ENCODE measurements around the gene UCKL1. TPM values are rescaled to one million over a fixed set of nuclear protein-coding genes. Genes with fewer than 3 reads are reported as not detected.

The UCKL1 gene
- total RNA-seq, 3 donors from 2014 or later (not counting 1 experiment from before 2014, with no cell fraction given), result 49.9 to 58.1 (median 49.9) TPM

DNA sequence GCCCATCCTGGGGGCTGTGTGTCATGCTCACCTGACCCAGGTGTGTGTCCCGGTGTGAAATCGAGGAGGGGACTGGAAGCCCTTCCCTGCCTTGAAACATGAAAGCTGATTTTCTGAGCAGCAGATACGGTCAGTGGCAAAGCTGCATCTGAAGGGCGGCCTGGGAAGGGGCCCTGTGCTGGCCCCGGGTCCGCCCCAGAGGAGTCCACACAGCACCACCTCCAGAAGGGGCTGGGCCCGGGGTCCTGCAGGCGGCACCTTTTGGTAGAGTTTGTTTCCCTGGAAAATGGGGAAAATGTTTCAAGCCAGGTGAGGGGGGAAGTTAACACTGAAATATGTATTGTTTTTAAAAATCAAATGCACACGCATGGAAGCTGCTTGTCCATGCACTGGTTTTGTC is 20.8 kb downstream of the UCKL1 start:
- intact Hi-C loops (cut with micrococcal nuclease), result no loop called here

DNA sequence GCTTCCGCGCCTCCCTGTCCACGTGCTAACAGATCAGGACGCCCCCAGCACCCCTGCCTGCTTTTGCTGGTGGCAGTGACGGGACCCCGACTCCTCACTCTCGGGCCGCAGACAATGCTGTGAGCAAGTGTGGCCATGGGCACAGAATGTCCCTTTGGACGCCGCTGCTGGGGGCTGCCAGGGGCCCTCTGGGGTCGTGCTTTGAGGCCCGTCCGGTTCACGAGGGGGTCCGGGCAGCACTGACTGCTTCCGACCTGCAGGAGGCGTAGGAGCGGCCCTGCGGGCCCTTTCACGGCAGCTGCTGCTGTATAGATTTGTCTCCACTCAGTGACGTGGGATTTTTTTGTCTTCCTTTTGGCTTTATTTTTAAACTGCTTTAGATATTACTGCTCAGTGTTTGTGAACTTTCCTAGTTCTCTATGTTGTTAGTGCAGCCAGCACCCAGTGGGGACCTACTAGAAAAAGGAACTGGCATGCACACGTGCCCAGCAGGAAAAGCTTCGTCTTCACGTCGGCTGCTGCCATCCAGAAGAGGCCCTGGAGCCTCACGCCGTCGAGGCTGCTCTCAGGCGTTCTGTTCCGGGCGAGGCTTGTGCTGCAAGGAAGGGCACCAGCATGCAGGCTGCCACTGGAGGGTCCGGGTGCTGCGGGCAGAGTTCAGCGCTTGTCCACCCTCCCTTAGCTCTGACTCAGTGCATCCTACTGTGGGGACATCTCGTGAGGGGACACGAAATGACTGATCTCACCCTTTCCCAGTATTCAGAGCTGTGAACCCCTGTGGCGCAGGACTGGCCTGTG is 21.7 kb downstream of the UCKL1 start:
- intact Hi-C loops (cut with micrococcal nuclease), result no loop called here
- H3K9me3 Mint-ChIP-seq, result no peaks in the 10 kb centered on the region

More for the DNA sequence above, 20.8 kb downstream of the UCKL1 start:
- WGBS (ENCODE audit: insufficient coverage), result 96% methylated on average over 9 of the region's 9 CpGs
- no peak overlapping the region for H3K4me3 ChIP-seq (ENCODE audit: low read length)
- H3K9me3 ChIP-seq (ENCODE audit: control insufficient read depth, insufficient read depth, low read length), result no peaks in the 10 kb centered on the region
- H3K27me3 Mint-ChIP-seq (ENCODE audit: low read depth in 2 of 2), result no peaks in the 10 kb centered on the region
- H3K27ac ChIP-seq (ENCODE audit: low read length), result no peak overlapping the region
- no peak overlapping the region for H3K27ac Mint-ChIP-seq
- H3K4me1 ChIP-seq (ENCODE audit: control insufficient read depth, insufficient read depth, low read length), result peaks cover 3% of the 10 kb centered on the region
- ATAC-seq, result no peak
- TF ChIP-seq, protein P1, sequence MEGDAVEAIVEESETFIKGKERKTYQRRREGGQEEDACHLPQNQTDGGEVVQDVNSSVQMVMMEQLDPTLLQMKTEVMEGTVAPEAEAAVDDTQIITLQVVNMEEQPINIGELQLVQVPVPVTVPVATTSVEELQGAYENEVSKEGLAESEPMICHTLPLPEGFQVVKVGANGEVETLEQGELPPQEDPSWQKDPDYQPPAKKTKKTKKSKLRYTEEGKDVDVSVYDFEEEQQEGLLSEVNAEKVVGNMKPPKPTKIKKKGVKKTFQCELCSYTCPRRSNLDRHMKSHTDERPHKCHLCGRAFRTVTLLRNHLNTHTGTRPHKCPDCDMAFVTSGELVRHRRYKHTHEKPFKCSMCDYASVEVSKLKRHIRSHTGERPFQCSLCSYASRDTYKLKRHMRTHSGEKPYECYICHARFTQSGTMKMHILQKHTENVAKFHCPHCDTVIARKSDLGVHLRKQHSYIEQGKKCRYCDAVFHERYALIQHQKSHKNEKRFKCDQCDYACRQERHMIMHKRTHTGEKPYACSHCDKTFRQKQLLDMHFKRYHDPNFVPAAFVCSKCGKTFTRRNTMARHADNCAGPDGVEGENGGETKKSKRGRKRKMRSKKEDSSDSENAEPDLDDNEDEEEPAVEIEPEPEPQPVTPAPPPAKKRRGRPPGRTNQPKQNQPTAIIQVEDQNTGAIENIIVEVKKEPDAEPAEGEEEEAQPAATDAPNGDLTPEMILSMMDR (IDR thresholded peaks at IDR 0.05), result no peak
- no peaks in the 10 kb centered on the region for H3K27me3 ChIP-seq (ENCODE audit: control insufficient read depth, insufficient read depth, low read length)
- DNase-seq, result no peak
- peaks cover 0 to 7% of the 10 kb centered on the region in 2 donors for H3K4me1 Mint-ChIP-seq
- H3K4me3 Mint-ChIP-seq, result no peak overlapping the region
- H3K36me3 Mint-ChIP-seq, result no peaks in the 10 kb centered on the region
- H3K9me3 Mint-ChIP-seq, result no peaks in the 10 kb centered on the region
- peaks cover 52% of the 10 kb centered on the region for H3K36me3 ChIP-seq (ENCODE audit: control insufficient read depth, insufficient read depth, low read length)

DNA sequence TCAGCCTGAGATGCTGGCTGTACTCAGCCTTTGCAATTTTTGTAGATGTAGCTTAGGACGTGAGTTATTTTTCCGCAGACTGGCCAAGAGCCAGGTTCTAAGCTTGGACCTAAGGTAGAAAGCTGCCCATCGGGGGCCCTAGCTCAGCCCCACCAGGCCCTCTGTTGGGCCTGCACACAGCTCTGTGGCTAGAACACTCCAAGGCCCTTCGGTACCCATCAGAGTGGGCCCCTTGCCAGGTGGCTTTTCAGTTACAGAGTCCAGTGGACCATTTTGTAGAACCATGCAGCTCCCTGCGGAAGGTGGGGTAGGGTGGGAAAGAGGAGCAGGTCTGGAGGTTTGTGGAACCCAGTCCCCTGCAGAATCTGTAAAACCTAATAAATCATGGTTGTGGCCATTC is 22.6 kb downstream of the UCKL1 start:
- TF ChIP-seq, protein P1 (IDR thresholded peaks at IDR 0.05), result no peak
- 96% methylated on average over 5 of the region's 5 CpGs for WGBS (ENCODE audit: insufficient coverage)
- Histone ChIP-seq H3K4me3 (ENCODE audit: low read length) (no peak overlapping the region), H3K9me3 (ENCODE audit: control insufficient read depth, insufficient read depth, low read length) (no peaks in the 10 kb centered on the region), H3K4me1 (ENCODE audit: control insufficient read depth, insufficient read depth, low read length) (no peaks in the 10 kb centered on the region), H3K27ac (ENCODE audit: low read length) (no peak overlapping the region), H3K36me3 (ENCODE audit: control insufficient read depth, insufficient read depth, low read length) (peaks cover 61% of the 10 kb centered on the region), H3K27me3 (ENCODE audit: control insufficient read depth, insufficient read depth, low read length) (no peaks in the 10 kb centered on the region)
- intact Hi-C loops (cut with micrococcal nuclease), result no loop called here
- no peak overlapping the region for H3K27ac Mint-ChIP-seq
- no peaks in the 10 kb centered on the region for H3K9me3 Mint-ChIP-seq
- H3K4me1 Mint-ChIP-seq, result peaks cover 0 to 7% of the 10 kb centered on the region in 2 donors
- H3K36me3 Mint-ChIP-seq, result no peaks in the 10 kb centered on the region
- DNase-seq (no peak), ATAC-seq (no peak)
- no peak overlapping the region for H3K4me3 Mint-ChIP-seq
- no peaks in the 10 kb centered on the region for H3K27me3 Mint-ChIP-seq (ENCODE audit: low read depth in 2 of 2)

More for the DNA sequence above, 21.7 kb downstream of the UCKL1 start:
- H3K4me3 Mint-ChIP-seq, result no peak overlapping the region
- TF ChIP-seq, protein P1 (IDR thresholded peaks at IDR 0.05), result no peak
- no peaks in the 10 kb centered on the region for H3K9me3 ChIP-seq (ENCODE audit: control insufficient read depth, insufficient read depth, low read length)
- DNase-seq, result no peak
- H3K4me1 ChIP-seq (ENCODE audit: control insufficient read depth, insufficient read depth, low read length), result peaks cover 3% of the 10 kb centered on the region
- WGBS (ENCODE audit: insufficient coverage), result 90% methylated on average over 37 of the region's 37 CpGs
- peaks cover 57% of the 10 kb centered on the region for H3K36me3 ChIP-seq (ENCODE audit: control insufficient read depth, insufficient read depth, low read length)
- H3K36me3 Mint-ChIP-seq, result no peaks in the 10 kb centered on the region
- H3K4me1 Mint-ChIP-seq, result peaks cover 0 to 7% of the 10 kb centered on the region in 2 donors
- ATAC-seq, result no peak
- H3K27me3 ChIP-seq (ENCODE audit: control insufficient read depth, insufficient read depth, low read length), result no peaks in the 10 kb centered on the region
- H3K27me3 Mint-ChIP-seq (ENCODE audit: low read depth in 2 of 2), result no peaks in the 10 kb centered on the region
- H3K4me3 ChIP-seq (ENCODE audit: low read length), result no peak overlapping the region
- H3K27ac ChIP-seq (ENCODE audit: low read length), result no peak overlapping the region
- H3K27ac Mint-ChIP-seq, result no peak overlapping the region
